Measurements from ENCODE around the gene AUTS2. TPM values are rescaled to one million over a fixed set of nuclear protein-coding genes. Genes with fewer than 3 reads are reported as not detected.

Gene AUTS2
- total RNA-seq, 2 experiments from 2014 or later, result 17.5 to 23.8 TPM

GRCh38 chr7:69683002-69683401 lies 84.7 kb downstream of the AUTS2 start:
- peaks cover 5% of the 10 kb centered on the region for H3K27me3 Mint-ChIP-seq
- H3K27ac Mint-ChIP-seq, result no peak overlapping the region
- DNase-seq (no peak), ATAC-seq (ENCODE audit: low read depth) (no peak)
- no peaks in the 10 kb centered on the region for H3K36me3 Mint-ChIP-seq
- no peak overlapping the region for H3K4me3 Mint-ChIP-seq
- POLR2A ChIA-PET, result no interaction called here
- no peaks in the 10 kb centered on the region for H3K4me1 Mint-ChIP-seq
- H3K9me3 Mint-ChIP-seq, result no peaks in the 10 kb centered on the region

GRCh38 chr7:69684369-69685292 lies 86.4 kb downstream of the AUTS2 start:
- DNase-seq (no peak), ATAC-seq (ENCODE audit: low read depth) (no peak)
- no peak overlapping the region for H3K27ac Mint-ChIP-seq
- no peaks in the 10 kb centered on the region for H3K36me3 Mint-ChIP-seq
- no peak overlapping the region for H3K4me3 Mint-ChIP-seq
- H3K27me3 Mint-ChIP-seq, result no peaks in the 10 kb centered on the region
- H3K9me3 Mint-ChIP-seq, result no peaks in the 10 kb centered on the region
- H3K4me1 Mint-ChIP-seq, result no peaks in the 10 kb centered on the region
- POLR2A ChIA-PET, result no interaction called here

- H3K27ac Mint-ChIP-seq, result no peak overlapping the region
- DNase-seq (no peak), ATAC-seq (ENCODE audit: low read depth) (no peak)
- no peaks in the 10 kb centered on the region for H3K9me3 Mint-ChIP-seq
- no peaks in the 10 kb centered on the region for H3K36me3 Mint-ChIP-seq
- no peak overlapping the region for H3K4me3 Mint-ChIP-seq
- no peaks in the 10 kb centered on the region for H3K27me3 Mint-ChIP-seq
- H3K4me1 Mint-ChIP-seq, result no peaks in the 10 kb centered on the region
- POLR2A ChIA-PET, result no interaction called here
Observed at GRCh38 chr7:69685293-69685631, 87.0 kb downstream of the AUTS2 start.

GRCh38 chr7:69686366-69686765 lies 88.1 kb downstream of the AUTS2 start:
- ATAC-seq (ENCODE audit: low read depth) (no peak), DNase-seq (no peak)
- Mint-ChIP-seq H3K27ac (no peak overlapping the region), H3K36me3 (no peaks in the 10 kb centered on the region), H3K4me3 (no peak overlapping the region), H3K9me3 (no peaks in the 10 kb centered on the region), H3K4me1 (no peaks in the 10 kb centered on the region), H3K27me3 (no peaks in the 10 kb centered on the region)
- POLR2A ChIA-PET, result interaction anchor here (0.6 kb wide), 1 partner anchor 230 kb away, joined by 3 read pairs; no protein-coding TSS in a partner anchor

- Mint-ChIP-seq H3K36me3 (no peaks in the 10 kb centered on the region), H3K9me3 (no peaks in the 10 kb centered on the region), H3K4me1 (no peaks in the 10 kb centered on the region), H3K27ac (no peak overlapping the region), H3K4me3 (no peak overlapping the region), H3K27me3 (no peaks in the 10 kb centered on the region)
- DNase-seq (no peak), ATAC-seq (ENCODE audit: low read depth) (no peak)
- POLR2A ChIA-PET, result no interaction called here
Observed at GRCh38 chr7:69687739-69688433, 89.6 kb downstream of the AUTS2 start.

- DNase-seq (no peak), ATAC-seq (ENCODE audit: low read depth) (no peak)
- H3K9me3 Mint-ChIP-seq, result no peaks in the 10 kb centered on the region
- H3K4me1 Mint-ChIP-seq, result no peaks in the 10 kb centered on the region
- no peak overlapping the region for H3K4me3 Mint-ChIP-seq
- no peaks in the 10 kb centered on the region for H3K27me3 Mint-ChIP-seq
- H3K27ac Mint-ChIP-seq, result no peak overlapping the region
- POLR2A ChIA-PET, result no interaction called here
- no peaks in the 10 kb centered on the region for H3K36me3 Mint-ChIP-seq
Observed at GRCh38 chr7:69690329-69690728, 92.1 kb downstream of the AUTS2 start.

GRCh38 chr7:69691327-69691726 lies 93.1 kb downstream of the AUTS2 start:
- no peak for DNase-seq
- Mint-ChIP-seq H3K27me3 (peaks cover 4% of the 10 kb centered on the region), H3K9me3 (no peaks in the 10 kb centered on the region), H3K4me1 (peaks cover 6% of the 10 kb centered on the region), H3K4me3 (no peak overlapping the region), H3K36me3 (no peaks in the 10 kb centered on the region), H3K27ac (no peak overlapping the region)
- POLR2A ChIA-PET, result no interaction called here
- ATAC-seq (ENCODE audit: low read depth), result no peak

GRCh38 chr7:69691734-69692133 lies 93.5 kb downstream of the AUTS2 start:
- Mint-ChIP-seq H3K27me3 (peaks cover 4% of the 10 kb centered on the region), H3K36me3 (no peaks in the 10 kb centered on the region), H3K27ac (no peak overlapping the region), H3K9me3 (no peaks in the 10 kb centered on the region), H3K4me1 (peaks cover 8% of the 10 kb centered on the region), H3K4me3 (no peak overlapping the region)
- POLR2A ChIA-PET, result no interaction called here
- ATAC-seq (ENCODE audit: low read depth) (no peak), DNase-seq (no peak)

- Mint-ChIP-seq H3K4me3 (no peak overlapping the region), H3K9me3 (no peaks in the 10 kb centered on the region), H3K27ac (no peak overlapping the region), H3K4me1 (peaks cover 10% of the 10 kb centered on the region), H3K36me3 (no peaks in the 10 kb centered on the region), H3K27me3 (peaks cover 4% of the 10 kb centered on the region)
- POLR2A ChIA-PET, result no interaction called here
- no peak for DNase-seq
- no peak for ATAC-seq (ENCODE audit: low read depth)
Observed at GRCh38 chr7:69692611-69693010, 94.3 kb downstream of the AUTS2 start.

GRCh38 chr7:69693042-69693441 lies 94.8 kb downstream of the AUTS2 start:
- Mint-ChIP-seq H3K4me1 (peaks cover 11% of the 10 kb centered on the region), H3K27ac (no peak overlapping the region), H3K9me3 (no peaks in the 10 kb centered on the region), H3K36me3 (no peaks in the 10 kb centered on the region), H3K27me3 (peaks cover 4% of the 10 kb centered on the region), H3K4me3 (no peak overlapping the region)
- DNase-seq (no peak), ATAC-seq (ENCODE audit: low read depth) (no peak)
- POLR2A ChIA-PET, result no interaction called here

- H3K4me3 Mint-ChIP-seq, result peak overlapping the region; percentile 31
- peaks cover 4% of the 10 kb centered on the region for H3K27me3 Mint-ChIP-seq
- POLR2A ChIA-PET, result no interaction called here
- H3K27ac Mint-ChIP-seq, result peak overlapping the region; percentile 40
- no peaks in the 10 kb centered on the region for H3K36me3 Mint-ChIP-seq
- peaks cover 14% of the 10 kb centered on the region for H3K4me1 Mint-ChIP-seq
- ATAC-seq (ENCODE audit: low read depth) (peak; percentile 71), DNase-seq (no peak)
- H3K9me3 Mint-ChIP-seq, result no peaks in the 10 kb centered on the region
Observed at GRCh38 chr7:69696054-69696591, 97.8 kb downstream of the AUTS2 start.

- Mint-ChIP-seq H3K4me3 (no peak overlapping the region), H3K36me3 (no peaks in the 10 kb centered on the region), H3K9me3 (no peaks in the 10 kb centered on the region), H3K27me3 (peaks cover 4% of the 10 kb centered on the region), H3K27ac (no peak overlapping the region), H3K4me1 (peaks cover 15% of the 10 kb centered on the region)
- DNase-seq (no peak), ATAC-seq (ENCODE audit: low read depth) (no peak)
- POLR2A ChIA-PET, result no interaction called here
Observed at GRCh38 chr7:69696686-69697685, 98.7 kb downstream of the AUTS2 start.

Data from activated naive CD8-positive, alpha-beta T cell treated with anti-CD3 and anti-CD28 coated beads, Interleukin-2, amount 10 ng/mL, durations not matched to agents 7 days and 5 days (primary cell).